Esophagus (tissue), 2 donors: Measurements from ENCODE around the gene CALU. TPM values are rescaled to one million over a fixed set of nuclear protein-coding genes. Genes with fewer than 3 reads are reported as not detected.

ENCODE experiments used
- H3K27ac ChIP-seq, 2 donors: one replicate each; pipeline ENCODE4 v1.5.1; 2013; ENCODE audit warnings: low read depth in 2 of 2, mild to moderate bottlenecking in 2 of 2, inconsistent platforms in 1 of 2, low read length in 1 of 2, moderate library complexity in 1 of 2
- H3K27me3 ChIP-seq, 2 donors: one replicate each; pipeline ENCODE4 v1.6.1; 2013; ENCODE audit warnings: low read length in 2 of 2, control low read depth in 1 of 2, mild to moderate bottlenecking in 1 of 2; ENCODE audit not compliant: insufficient read depth in 2 of 2, control insufficient read depth in 1 of 2
- H3K36me3 ChIP-seq, 2 donors: one replicate each; pipeline ENCODE4 v1.6.1; 2013; ENCODE audit warnings: low read length in 1 of 2; ENCODE audit not compliant: control insufficient read depth in 2 of 2, insufficient read depth in 2 of 2
- H3K4me1 ChIP-seq, 2 donors: one replicate each; pipeline ENCODE4 v1.6.1; 2013; ENCODE audit warnings: low read length in 1 of 2; ENCODE audit not compliant: control insufficient read depth in 2 of 2, insufficient read depth in 2 of 2
- H3K4me3 ChIP-seq, 2 donors: one replicate each; pipeline ENCODE4 v1.5.1; 2013; ENCODE audit warnings: low read length in 2 of 2, mild to moderate bottlenecking in 2 of 2, low read depth in 1 of 2, moderate library complexity in 1 of 2
- H3K9me3 ChIP-seq, 2 donors: one replicate each; pipeline ENCODE4 v1.6.1; 2013; ENCODE audit warnings: mild to moderate bottlenecking in 2 of 2, low read depth in 1 of 2, low read length in 1 of 2, moderate library complexity in 1 of 2; ENCODE audit not compliant: control insufficient read depth in 2 of 2, insufficient read depth in 1 of 2
- WGBS, 2 donors: extraction: QIAGEN DNeasy Blood & Tissue Kit; methylation state at CpG; one replicate each; pipeline ENCODE4 v1.1.7; 2013; 5-methylcytosine and 5-hydroxymethylcytosine counted together
- polyA plus RNA-seq, 2 donors: library from polyadenylated mRNA; stranded (reverse); fragments of 200-250 nt; gene quantifications; one replicate each; pipeline ENCODE4 v1.2.3, GENCODE V29; 2013
- donor health status: healthy with polysubstance abuse.
- donor health status: Bipolar disorder and iron deficiency.

The CALU gene
- polyA plus RNA-seq, 2 donors, result 8.3 to 21.6 TPM

DNA sequence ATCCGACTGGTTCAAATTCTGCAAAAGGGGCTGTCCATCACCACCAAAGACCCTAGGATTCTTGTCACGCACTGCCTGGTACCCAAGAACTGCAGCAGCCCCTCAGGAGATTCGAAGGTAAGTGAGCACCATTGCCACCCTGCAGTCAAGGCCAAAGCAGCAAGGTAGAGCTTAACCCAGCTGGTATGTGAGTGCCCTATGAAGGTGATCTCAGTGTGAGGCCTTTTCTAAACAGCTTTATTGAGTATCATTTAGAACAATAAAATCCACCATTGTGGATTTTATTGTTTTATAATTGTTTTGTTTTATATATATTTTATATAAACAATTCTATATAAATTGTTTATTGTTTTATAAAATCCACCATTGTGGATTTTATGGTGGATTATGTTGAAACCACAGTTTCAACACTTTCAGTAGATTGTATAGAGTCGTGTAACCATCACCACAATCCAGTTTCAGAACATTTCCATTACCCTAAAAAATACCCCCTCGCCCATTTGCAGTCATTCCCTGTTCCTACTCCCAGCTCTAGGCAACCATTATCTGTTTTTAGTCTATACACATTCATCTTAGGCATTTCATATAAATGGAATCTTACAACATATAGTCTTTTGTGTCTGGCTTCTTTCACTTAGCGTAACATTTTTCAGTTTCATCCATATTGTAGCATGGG, 20.1 kb upstream of the CALU start:
- H3K36me3 ChIP-seq, result no peaks in the 10 kb centered on the region
- no peaks in the 10 kb centered on the region for H3K4me1 ChIP-seq
- no peak overlapping the region for H3K4me3 ChIP-seq
- no peaks in the 10 kb centered on the region for H3K9me3 ChIP-seq
- H3K27me3 ChIP-seq, result no peaks in the 10 kb centered on the region
- H3K27ac ChIP-seq, result no peak overlapping the region
- 80 to 93% methylated on average over 6 of the region's 6 CpGs for WGBS, 2 donors

DNA sequence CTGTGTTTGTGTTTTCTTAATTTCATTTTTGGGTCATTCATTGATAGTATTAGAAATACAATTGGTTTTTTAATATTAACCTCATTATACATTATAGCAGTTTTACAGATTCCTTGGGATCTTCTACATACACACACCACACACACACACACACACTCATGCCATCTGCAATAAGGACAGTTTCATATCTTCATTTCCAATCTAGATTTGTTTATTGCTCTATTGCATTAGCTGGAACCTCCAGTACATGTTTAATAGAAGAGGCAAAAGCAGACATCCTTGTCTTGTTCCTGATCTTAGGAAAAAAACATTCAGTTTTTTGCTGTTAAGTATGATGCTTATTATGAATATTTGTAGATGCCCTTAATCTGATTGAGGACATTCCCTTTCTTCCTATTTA, 17.8 kb upstream of the CALU start:
- no peak overlapping the region for H3K4me3 ChIP-seq
- H3K27ac ChIP-seq, result no peak overlapping the region
- H3K9me3 ChIP-seq, result no peaks in the 10 kb centered on the region
- H3K27me3 ChIP-seq, result no peaks in the 10 kb centered on the region
- H3K4me1 ChIP-seq, result no peaks in the 10 kb centered on the region
- no peaks in the 10 kb centered on the region for H3K36me3 ChIP-seq

DNA sequence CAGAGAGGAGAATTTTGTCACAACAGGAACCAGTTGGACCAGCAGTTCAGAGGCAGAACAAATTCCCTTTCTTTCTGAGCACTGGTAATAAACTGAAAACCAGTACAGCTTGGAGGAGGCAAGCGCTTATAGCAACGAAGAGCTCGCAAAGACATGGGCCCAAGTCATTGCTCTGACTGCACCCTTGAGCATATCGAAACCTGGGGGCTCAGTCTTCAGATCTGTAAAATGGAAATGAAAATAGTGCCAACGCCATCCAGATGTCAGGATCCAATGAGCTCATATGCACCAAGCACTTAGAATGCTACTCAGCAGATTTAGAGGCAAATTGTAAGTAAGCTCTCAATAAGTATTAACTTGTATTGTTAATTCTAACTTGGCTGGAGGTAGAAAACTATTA, 14.4 kb upstream of the CALU start:
- no peak overlapping the region for H3K4me3 ChIP-seq
- no peaks in the 10 kb centered on the region for H3K4me1 ChIP-seq
- H3K9me3 ChIP-seq, result no peaks in the 10 kb centered on the region
- no peaks in the 10 kb centered on the region for H3K36me3 ChIP-seq
- 84 to 93% methylated on average over 5 of the region's 5 CpGs for WGBS, 2 donors
- no peak overlapping the region for H3K27ac ChIP-seq
- H3K27me3 ChIP-seq, result no peaks in the 10 kb centered on the region

DNA sequence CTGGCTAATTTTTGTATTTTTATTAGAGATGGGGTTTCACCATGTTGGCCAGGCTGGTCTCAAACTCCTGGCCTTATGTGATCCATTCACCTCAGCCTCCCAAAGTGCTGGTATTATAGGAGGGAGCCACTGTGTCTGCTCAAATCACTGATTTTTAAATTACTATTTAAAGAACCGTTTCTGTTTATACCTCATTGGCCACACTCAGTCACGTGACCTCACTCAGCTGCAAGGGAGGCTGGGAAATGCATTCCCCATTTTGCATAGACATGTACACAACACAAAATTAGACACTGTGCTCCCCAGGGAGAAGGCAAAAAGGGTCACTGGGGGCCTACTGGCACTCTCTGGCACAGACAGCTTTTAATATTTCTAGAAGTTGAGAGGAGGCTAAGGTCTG, 13.6 kb upstream of the CALU start:
- no peaks in the 10 kb centered on the region for H3K4me1 ChIP-seq
- 90 to 93% methylated on average over 2 of the region's 2 CpGs for WGBS, 2 donors
- H3K4me3 ChIP-seq, result no peak overlapping the region
- no peaks in the 10 kb centered on the region for H3K9me3 ChIP-seq
- no peak overlapping the region for H3K27ac ChIP-seq
- no peaks in the 10 kb centered on the region for H3K36me3 ChIP-seq
- H3K27me3 ChIP-seq, result no peaks in the 10 kb centered on the region

DNA sequence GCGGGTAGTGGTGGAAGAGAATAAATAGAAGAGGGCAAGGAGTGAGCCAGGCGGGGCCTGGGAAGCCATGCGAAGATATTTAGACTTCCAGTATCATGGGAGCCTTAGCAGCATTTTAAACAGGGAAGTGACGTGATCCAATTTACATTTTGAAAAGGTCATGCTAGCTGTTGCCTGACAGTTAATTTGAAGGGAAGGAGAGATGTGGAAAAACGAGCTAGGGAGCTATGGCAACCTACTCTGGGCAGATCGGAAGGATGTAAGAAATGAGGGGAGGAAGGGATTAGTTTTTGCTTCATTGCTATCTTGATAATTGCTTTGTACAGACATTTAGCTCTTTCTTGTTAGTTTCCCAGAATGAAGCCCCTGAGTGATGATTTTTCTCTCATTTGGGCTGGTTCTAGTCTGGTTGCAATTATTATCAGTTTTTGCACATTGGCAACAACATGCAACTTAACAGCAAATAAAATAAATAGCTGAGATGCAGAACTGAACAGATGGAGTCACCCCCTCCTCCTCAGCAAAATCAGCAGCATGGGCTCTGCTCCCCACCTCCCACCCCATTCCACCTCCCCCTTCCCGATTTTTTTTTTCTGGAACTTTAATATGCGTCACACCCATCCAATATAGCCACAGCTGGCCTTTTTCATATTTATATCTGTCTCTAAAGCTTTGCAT, 13.0 kb upstream of the CALU start:
- no peaks in the 10 kb centered on the region for H3K36me3 ChIP-seq
- no peak overlapping the region for H3K4me3 ChIP-seq
- no peaks in the 10 kb centered on the region for H3K27me3 ChIP-seq
- no peaks in the 10 kb centered on the region for H3K4me1 ChIP-seq
- H3K27ac ChIP-seq, result no peak overlapping the region
- WGBS, 2 donors, result 73 to 80% methylated on average over 8 of the region's 8 CpGs
- no peaks in the 10 kb centered on the region for H3K9me3 ChIP-seq

DNA sequence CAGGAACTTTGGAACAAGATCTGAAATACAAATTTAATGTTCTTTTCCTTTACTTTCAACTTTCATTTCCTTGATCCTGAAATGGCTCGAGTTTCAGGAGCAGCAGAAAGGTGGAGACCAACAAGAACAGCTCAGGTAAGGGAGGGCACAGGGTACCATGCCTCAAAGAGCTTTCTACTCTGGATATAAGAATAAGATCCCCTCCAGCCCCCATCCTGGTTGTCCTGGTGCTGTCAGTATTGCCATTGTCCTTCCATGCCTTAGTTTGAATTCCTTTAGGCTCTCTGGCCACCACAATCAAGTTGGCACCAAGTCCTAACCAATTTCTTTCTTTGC, 12.5 kb upstream of the CALU start:
- 29 to 45% methylated on average over 1 of the region's 1 CpG for WGBS, 2 donors
- H3K4me3 ChIP-seq, result no peak overlapping the region

DNA sequence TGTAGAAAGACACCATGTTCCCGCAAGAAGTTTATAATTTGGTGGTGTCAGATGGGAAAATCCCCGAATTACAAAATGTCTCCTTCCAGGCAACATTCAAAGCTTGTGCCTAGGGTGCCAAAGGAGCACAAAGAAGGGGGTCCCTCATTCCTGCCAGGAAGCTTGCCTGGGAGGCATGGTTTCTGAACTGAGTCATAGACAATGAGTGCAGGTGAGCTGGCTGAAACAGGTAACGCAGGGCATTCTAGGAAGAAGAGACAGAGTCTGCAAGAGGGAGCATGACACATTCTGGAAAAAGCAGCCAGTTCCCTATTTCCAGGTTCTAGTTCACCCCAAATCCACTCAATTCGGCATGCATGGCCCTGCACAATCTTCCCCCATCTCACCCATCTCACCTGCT, 11.9 kb upstream of the CALU start:
- H3K4me1 ChIP-seq, result no peaks in the 10 kb centered on the region
- WGBS, 2 donors, result 64 to 70% methylated on average over 4 of the region's 4 CpGs

More for the DNA sequence above, 12.5 kb upstream of the CALU start:
- Histone ChIP-seq H3K27ac (no peak overlapping the region), H3K36me3 (no peaks in the 10 kb centered on the region), H3K27me3 (no peaks in the 10 kb centered on the region), H3K4me1 (no peaks in the 10 kb centered on the region), H3K9me3 (no peaks in the 10 kb centered on the region)

DNA sequence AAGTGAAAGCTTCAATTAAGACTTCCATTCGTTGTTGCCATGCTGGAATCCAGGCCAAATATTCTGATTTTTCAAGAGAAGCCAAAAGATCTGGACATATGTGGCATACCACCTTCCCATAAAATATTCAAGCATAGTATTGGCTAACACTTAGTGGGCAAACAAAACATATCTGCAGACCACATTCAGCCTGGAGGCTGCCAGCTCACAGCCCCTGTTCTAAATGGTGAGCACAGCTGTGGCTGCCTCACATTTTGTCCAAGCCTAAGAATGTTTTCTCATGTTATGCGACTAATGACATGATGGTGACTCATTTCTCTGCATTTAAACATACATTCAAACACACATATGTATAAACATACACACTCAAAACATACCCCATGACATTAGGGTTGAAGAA, 10.6 kb upstream of the CALU start:
- Histone ChIP-seq H3K4me3 (no peak overlapping the region), H3K27ac (no peak overlapping the region), H3K4me1 (no peaks in the 10 kb centered on the region), H3K27me3 (no peaks in the 10 kb centered on the region), H3K9me3 (no peaks in the 10 kb centered on the region), H3K36me3 (no peaks in the 10 kb centered on the region)
- 54 to 59% methylated on average over 2 of the region's 2 CpGs for WGBS, 2 donors

More for the DNA sequence above, 11.9 kb upstream of the CALU start:
- H3K27me3 ChIP-seq, result no peaks in the 10 kb centered on the region
- H3K9me3 ChIP-seq, result no peaks in the 10 kb centered on the region
- no peak overlapping the region for H3K27ac ChIP-seq
- no peak overlapping the region for H3K4me3 ChIP-seq
- no peaks in the 10 kb centered on the region for H3K36me3 ChIP-seq

DNA sequence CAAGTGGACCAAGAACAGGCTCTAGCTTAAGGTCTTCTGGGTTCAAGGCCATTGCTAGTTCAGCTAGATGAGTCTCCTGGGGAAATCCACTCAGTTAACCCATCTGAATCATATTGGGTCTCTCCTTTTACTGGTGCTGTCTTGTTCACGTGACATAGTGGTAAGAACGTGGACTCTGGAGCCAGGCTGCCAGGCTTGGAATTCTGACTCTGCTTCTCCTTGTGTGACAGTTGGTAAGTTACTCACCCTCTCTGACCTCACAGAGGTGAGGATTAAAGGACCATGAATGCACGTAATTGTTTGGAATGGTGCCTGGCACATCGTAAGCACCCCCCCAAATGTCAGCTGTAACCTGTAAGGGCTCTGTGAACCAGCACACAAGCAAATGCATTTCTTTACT, 9.7 kb upstream of the CALU start:
- H3K27me3 ChIP-seq, result no peaks in the 10 kb centered on the region
- 83 to 84% methylated on average over 4 of the region's 4 CpGs for WGBS, 2 donors

DNA sequence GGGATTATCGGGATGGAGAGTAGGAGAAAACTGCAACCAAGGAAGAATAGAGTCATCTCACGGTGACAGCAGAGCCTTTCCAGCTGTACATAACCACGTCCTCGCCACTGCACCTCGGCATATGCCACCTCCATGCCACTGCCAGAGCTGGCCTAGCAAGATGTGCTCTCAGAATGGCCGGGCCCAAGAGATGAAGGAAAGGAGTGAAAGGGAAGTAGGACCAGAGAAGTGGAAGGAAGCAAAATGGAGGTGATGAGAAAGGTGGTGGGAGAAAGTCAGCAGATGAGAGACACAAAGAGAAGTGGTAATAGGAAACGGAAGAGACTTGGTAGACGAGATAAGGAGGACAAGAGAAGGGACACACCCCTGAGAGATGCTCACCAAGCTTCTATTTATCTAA, 8.0 kb upstream of the CALU start:
- 83 to 89% methylated on average over 8 of the region's 8 CpGs for WGBS, 2 donors
- Histone ChIP-seq H3K4me3 (no peak overlapping the region), H3K36me3 (no peaks in the 10 kb centered on the region), H3K27ac (no peak overlapping the region), H3K4me1 (no peaks in the 10 kb centered on the region), H3K9me3 (no peaks in the 10 kb centered on the region), H3K27me3 (no peaks in the 10 kb centered on the region)

More for the DNA sequence above, 9.7 kb upstream of the CALU start:
- no peaks in the 10 kb centered on the region for H3K9me3 ChIP-seq
- no peak overlapping the region for H3K27ac ChIP-seq
- H3K4me3 ChIP-seq, result no peak overlapping the region
- H3K4me1 ChIP-seq, result no peaks in the 10 kb centered on the region
- H3K36me3 ChIP-seq, result no peaks in the 10 kb centered on the region
